HG03196 (cell line): Measurements from ENCODE around the gene CCDC7.
A peak's percentile ranks its signal among the peaks of the same experiment; 100 is the strongest.
"Not testable (repeated sequence)": the region's sequence is repeated elsewhere in the genome, so short reads cannot be mapped to it uniquely, and the experiment has no call there.

ENCODE experiments used
- ATAC-seq: cut with Tn5 transposase; IDR thresholded peaks from one replicate; pipeline ENCODE4 v1.9.1; 2021; ENCODE audit not compliant: unreplicated experiment

CCDC7 gene

GRCh38 chr10:32548208-32548607 lies 102.3 kb downstream of the CCDC7 start:
- no peak for ATAC-seq

DNA sequence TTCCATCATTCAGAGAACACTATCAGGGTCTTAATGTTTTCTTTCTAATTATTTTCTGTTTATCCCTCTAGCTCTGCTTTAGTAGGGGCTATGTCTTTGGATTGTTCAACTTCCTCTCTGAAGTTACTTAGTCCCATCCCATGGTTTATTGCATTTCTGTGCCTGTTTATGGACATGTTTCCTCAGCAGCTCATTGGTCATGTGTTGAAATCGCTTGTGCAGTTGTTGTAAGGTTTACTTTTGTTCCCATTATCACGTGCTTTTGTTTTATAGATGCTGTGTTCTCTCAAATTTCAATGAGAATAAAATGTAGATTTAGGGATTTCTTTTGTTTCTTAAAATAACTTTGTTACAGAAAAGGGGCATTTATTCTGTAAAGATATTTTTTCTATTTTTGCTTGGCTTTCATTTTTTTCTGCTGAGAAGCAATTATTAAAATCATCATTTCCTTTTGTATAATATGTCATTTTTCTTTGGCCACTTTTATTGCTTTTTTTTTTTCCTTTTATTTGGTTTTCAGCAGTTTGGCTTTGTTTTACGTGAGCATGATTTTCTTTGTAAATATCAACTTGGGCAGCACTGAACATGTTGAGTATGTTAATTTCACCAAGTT lies 110.9 kb downstream of the CCDC7 start:
- ATAC-seq: no peak

DNA sequence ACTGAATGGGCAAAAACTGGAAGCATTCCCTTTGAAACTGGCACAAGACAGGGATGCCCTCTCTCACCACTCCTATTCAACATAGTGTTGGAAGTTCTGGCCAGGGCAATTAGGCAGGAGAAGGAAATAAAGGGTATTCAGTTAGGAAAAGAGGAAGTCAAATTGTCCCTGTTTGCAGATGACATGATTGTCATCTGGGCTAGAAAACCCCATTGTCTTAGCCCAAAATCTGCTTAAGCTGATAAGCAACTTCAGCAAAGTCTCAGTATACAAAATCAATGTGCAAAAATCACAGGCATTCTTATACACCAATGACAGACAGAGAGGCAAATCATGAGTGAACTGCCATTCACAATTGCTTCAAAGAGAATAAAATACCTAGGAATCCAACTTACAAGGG lies 116.8 kb downstream of the CCDC7 start:
- ATAC-seq: not testable (repeated sequence)

DNA sequence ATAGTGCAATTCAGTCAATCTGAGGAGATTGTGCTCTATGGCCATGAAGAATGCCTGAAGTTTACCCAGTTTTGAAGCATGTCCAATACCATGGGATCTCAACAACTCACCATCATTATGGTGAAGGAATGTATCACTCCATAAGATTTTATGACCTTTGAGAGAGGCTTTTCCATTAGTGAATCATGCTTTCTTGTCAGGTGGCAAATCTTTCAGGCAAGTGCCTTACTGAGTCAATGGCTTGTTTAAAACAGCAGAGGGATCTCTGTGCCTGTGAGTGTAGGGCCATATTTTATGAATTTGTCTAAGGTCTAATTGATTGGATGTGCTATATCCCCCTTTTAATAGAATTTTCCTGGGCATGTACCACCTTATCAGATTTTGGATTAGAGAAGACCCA lies 131.5 kb downstream of the CCDC7 start:
- no peak for ATAC-seq

- ATAC-seq: no peak
These were observed 137.0 kb downstream of the CCDC7 start for GRCh38 chr10:32582946-32583345.

- not testable (repeated sequence) for ATAC-seq
These were observed 152.1 kb downstream of the CCDC7 start for GRCh38 chr10:32598022-32598421.

- no peak for ATAC-seq
These were observed 154.4 kb downstream of the CCDC7 start for GRCh38 chr10:32600317-32600716.

GRCh38 chr10:32601562-32601961 lies 155.6 kb downstream of the CCDC7 start:
- not testable (repeated sequence) for ATAC-seq

- ATAC-seq: no peak
These were observed 159.8 kb downstream of the CCDC7 start for GRCh38 chr10:32605787-32606186.

DNA sequence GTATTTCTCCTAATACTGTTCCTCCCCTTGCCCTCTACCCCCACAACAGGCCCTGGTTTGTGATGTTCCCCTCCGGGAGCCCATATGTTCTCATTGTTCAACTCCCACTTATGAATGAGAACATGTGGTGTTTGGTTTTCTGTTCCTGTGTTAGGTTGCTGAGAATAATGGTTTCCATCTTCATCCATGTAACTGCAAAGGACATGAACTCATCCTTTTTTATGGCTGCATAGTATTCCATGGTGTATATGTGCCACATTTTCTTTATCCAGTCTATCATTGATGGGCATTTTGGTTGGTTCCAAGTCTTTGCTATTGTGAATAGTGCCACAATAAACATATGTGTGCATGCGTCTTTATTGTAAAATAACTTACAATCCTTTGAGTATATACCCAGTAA lies 164.6 kb downstream of the CCDC7 start:
- ATAC-seq: not testable (repeated sequence)

GRCh38 chr10:32616438-32616837 lies 170.5 kb downstream of the CCDC7 start:
- ATAC-seq: no peak

- ATAC-seq: no peak
These were observed 172.5 kb downstream of the CCDC7 start for GRCh38 chr10:32618482-32618881.

DNA sequence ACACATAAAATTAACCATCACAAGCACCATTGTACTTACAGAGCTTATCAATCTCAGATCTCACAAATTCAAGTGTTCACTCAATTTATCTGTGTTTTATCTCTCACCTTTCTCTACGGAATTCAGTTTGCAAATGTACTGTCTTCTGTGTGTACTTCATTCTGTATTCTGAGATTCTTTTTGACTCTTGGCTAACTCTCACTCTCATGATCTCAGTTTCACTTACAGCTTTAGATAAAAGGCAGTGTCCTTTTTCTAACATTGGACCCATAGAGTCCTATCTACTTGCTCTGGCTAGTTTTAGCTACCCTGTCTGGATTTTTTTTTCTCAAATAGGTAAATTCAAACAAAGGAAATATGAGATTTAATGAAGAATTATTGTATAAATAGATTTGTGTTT lies 176.0 kb downstream of the CCDC7 start:
- ATAC-seq: no peak

DNA sequence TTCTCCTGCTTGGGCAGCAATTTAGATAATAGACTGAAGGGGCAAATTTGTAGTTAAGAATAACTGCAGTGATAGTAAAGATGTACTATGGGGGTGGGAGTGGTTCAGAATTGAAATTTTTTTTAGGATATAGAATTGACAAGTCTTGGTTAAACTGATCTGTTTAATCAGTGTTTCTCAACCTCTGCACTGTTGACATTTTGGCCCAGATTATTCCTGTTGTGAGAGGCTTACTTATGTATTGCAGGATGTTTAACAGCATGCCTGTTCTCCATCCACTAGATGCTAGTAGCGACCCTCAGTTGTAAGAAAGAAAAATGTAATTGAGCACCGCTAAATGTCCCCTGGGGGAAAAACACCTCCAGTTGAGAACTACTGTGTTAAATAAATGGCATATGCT lies 176.5 kb downstream of the CCDC7 start:
- ATAC-seq: no peak

GRCh38 chr10:32627183-32627582 lies 181.2 kb downstream of the CCDC7 start:
- no peak for ATAC-seq

GRCh38 chr10:32629910-32630309 lies 184.0 kb downstream of the CCDC7 start:
- no peak for ATAC-seq

- no peak for ATAC-seq
These were observed 200.6 kb downstream of the CCDC7 start for GRCh38 chr10:32646535-32646934.

GRCh38 chr10:32650246-32650655 lies 204.3 kb downstream of the CCDC7 start:
- peak; percentile 46 for ATAC-seq

GRCh38 chr10:32657430-32657829 lies 211.5 kb downstream of the CCDC7 start:
- ATAC-seq: not testable (repeated sequence)

GRCh38 chr10:32661346-32661745 lies 215.4 kb downstream of the CCDC7 start:
- no peak for ATAC-seq

GRCh38 chr10:32680803-32681557 lies 235.0 kb downstream of the CCDC7 start:
- ATAC-seq: no peak

GRCh38 chr10:32684291-32684690 lies 238.4 kb downstream of the CCDC7 start:
- no peak for ATAC-seq

- ATAC-seq: no peak
These were observed 241.2 kb downstream of the CCDC7 start for GRCh38 chr10:32687116-32687515.
